Islet precursor cell (in vitro differentiated cells): ENCODE data around the gene ITGA6.
A peak's percentile ranks its signal among the peaks of the same experiment; 100 is the strongest.

Experiments
- DNase-seq: peaks from one replicate; pipeline ENCODE4 v3.0.0-alpha.2; 2018

ITGA6 gene

DNA sequence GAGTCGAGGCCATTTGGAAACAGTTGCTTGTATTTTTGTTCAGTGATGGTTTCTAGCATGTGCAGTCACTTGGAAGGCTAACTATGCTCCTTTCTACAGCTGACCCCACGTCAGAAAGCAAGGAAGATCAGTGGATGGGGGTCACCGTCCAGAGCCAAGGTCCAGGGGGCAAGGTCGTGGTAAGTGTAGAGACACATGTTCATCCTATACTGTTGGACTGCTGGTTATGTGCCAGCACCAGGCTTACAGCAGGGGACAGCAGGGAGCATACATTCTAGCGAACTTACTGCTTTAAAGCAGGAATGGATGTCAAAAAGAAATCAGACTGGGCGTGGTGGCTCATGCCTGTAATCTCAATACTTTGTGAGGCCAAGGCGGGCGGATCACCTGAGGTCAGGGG lies 40.0 kb downstream of the ITGA6 start:
- DNase-seq: no peak

DNA sequence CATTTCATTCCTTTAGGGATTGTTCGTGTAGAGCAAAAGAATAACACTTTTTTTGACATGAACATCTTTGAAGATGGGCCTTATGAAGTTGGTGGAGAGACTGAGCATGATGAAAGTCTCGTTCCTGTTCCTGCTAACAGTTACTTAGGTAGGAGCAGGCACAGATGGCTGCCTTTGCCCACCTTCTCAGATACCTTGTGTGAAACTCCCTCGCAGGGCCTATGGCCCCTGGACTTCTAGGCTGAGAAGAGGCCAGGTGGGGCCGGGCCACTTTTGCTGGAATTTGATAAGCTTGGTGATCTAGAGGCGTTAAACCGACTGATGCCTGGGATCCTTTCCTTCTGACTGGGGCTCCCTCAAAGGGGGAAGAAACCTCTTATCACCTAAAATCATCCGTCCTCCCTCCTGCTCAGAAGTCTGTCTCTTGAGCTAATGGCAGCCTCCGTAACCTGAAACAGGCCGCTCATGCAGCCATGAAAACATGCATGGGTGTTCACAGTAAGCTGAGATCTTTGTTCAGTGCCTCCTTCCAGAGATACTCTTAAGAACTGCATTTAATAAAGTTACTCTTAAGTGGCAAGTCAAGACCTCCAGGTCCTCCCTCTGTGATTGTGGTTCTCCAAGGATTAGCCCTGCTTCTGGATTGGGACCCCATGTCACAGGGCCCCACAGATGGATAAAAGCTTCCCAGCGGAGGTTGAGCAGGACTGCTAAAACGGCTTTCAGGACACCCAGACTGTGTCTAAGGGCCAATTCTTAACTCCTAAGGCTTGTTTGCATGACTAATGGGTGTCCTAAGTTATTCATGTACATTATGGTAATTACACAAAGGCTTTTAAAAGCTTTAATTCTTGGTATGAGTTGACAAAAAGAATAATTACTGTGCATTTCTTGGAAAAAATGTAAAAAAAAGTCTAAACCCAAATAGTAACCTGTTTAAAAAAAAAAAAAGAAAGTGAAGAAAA lies 43.9 kb downstream of the ITGA6 start:
- DNase-seq: peak; percentile 36

DNA sequence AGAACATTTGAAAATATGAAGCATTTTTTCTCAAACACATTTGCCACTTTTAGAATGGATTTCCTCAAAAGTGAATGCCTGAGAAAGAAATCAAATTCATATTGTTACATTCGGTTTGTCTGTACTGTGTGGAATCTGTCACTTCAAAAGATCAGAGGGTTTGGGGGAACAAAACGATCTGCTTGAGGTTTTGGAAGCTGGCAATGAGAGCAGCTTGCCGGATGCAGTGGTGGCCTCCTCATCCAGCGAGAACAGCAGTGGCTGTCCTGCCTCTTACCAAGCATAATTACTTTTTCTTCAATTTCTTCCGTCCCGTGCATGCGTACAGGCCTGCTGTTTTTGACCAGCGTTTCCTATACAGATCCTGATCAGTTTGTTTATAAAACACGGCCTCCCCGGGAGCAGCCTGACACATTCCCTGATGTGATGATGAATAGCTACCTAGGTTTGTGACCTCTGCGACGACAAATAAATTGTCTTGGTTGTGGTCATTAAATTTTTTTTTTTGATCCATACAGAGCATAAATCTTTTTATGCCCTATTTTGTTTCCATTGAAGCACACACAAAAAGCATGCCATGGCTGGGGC lies 45.2 kb downstream of the ITGA6 start:
- DNase-seq: no peak

DNA sequence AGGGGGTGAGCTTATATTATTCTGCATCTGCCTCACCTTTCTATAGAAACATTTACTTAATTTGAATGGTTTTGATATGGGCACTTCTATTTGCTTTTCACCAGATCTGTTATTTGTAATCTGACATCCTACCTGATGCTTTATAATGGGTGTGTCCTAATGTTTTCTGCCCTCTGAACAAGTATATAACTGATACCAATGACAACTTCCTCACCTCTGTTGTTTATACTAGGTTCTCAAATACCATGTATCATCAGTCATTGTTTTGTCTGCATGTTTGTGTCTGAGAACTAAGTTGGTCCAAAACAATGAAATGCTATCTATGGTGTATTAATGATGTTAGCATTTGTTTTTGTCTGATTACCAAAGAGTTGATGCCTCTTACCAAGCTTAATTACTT lies 45.8 kb downstream of the ITGA6 start:
- DNase-seq: no peak

DNA sequence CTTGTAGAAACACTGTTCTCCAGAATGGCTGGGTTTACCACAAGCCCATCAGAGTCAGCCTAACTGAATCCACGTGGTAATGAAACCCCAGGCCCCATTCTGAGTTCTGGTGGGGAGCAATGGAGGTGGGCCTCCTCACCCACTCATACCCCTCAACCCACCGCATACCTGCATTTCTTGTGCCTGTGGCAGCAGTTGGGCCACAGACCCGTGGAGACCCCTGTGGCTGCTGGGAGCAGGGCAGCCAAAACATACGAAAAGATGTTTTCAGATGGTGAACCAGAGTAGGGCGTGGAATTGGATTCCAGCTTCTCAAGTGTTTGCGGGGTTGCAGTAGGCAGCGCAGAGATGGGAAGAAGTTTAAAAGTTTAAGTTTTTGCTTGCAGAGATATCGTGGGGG lies 51.0 kb downstream of the ITGA6 start:
- no peak for DNase-seq

DNA sequence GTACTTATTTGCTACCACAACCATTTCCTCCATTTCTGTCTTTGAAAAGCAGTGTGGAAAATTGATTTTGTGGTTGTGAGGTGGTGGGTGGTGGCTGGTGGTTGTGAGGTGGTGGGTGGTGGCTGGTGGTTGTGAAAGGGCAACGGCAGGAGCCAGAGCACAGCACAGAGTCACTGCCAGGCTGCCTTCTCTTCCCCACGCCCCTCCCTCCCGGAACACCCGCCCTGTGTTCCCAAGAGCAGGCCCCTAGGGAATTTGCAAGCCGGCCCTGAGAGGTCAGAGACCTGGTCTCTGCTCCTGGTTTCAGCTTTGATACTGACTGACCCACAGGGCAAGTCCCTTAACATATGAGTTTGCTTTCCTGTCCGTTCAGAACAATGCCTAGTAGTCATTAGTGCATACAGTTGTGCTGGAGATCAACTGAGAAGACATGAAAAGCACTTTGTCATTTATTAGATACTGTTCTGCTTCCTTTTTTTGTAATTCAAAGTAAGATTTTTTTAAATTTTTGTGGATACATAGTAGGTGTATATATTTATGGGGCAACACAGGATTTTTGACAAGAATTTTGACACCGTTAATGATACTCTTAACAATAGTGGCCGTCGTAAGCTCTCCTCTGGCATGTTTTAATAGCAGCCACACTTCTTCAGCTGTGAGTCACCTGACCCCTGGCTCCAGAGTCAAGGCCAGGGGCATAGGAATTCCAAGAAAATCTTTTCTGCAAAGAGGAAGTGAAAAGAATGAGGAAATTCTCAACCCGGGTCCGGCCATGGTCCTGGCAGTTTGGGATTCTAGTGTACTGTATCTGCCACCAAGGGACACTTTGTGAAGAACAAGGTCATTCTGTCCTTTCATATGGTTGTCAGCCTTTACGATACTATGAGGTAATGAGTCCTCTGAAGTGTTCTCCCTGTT lies 53.2 kb downstream of the ITGA6 start:
- DNase-seq: peak; percentile 92

DNA sequence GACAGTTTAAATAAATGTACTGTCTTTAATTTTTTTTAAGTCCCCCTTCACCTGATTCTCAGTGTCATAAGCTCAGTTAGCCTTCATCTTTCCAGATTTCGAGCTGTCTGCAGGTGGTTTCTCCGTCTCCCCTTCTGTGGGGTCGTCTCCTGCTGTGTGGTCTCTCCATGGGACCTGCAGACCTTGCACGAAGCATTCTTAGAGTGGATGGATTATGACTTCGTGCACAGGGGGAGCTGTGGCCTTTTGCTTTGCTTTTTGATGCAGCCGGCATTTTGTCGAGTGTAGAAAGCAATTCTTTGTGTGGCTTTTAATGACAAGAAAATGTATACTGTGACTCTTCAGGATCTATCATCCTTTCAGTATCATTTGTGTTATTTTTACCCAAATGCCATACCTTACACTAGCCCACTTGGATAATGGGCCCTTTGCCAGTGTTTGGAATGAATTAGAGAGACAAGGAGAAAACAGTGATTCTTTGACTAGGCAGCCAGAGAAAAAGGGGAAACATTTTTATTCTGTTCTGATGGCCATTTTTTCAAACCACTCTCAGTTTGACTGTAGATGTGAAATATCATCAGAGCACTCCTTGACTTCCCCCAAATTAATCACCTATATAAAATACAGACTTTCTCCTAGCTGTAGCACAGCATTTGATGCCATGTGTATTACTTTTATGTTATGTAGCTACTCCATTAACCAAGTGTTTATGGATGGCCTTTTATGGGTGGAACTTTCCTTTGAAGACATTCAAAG lies 54.3 kb downstream of the ITGA6 start:
- DNase-seq: no peak

DNA sequence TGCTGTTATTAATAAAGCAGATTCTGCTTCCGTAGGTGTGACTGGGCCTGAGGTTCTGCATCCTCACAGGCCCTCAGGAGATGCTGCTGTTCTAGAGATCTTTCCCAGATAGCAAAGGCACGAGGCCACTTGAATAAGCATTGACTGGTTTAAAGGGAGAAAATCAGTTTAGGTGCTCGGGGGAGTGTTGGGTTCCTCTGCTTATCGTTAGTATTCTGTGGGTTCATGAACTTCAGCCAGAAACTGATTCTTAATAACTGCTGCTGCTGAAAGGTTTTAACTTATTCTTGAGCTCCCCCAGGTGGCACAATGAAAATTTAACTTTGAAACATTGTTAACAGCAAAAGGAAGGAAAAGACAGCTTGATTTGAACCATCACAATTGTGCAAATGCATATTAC lies 56.9 kb downstream of the ITGA6 start:
- DNase-seq: no peak

DNA sequence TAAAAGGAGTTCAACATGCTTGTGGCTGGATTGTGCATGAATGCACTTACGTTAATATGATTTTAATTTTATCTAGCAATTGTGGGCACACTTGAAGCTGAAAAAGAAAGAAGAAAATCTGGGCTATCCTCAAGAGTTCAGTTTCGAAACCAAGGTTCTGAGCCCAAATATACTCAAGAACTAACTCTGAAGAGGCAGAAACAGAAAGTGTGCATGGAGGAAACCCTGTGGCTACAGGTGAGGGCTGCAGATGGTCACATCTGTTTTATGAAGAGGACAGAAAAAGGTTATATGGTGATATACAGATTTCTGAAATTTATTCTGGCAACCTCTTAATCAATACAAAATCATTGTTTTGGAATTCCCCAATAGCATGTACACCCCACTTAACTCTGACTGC lies 57.3 kb downstream of the ITGA6 start:
- DNase-seq: no peak

DNA sequence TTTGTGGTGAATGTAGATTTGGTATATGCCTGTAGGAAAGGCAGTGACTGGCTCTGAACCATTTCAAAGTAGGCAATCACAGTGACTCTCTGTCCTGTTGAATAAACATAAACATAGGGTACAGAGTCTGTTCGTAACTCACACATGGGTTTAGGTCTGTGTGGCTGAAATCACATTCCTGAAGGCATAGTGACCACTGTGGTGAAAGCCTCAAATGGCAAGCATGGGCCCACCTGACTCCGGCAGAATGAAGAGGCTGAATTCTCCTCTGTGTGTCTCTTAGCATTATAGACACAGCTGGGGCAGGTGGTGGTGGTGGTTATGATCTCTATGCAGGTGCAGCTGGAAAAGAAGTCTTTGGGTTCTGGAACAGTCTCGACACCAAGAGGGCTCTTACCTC lies 61.2 kb downstream of the ITGA6 start:
- DNase-seq: no peak

DNA sequence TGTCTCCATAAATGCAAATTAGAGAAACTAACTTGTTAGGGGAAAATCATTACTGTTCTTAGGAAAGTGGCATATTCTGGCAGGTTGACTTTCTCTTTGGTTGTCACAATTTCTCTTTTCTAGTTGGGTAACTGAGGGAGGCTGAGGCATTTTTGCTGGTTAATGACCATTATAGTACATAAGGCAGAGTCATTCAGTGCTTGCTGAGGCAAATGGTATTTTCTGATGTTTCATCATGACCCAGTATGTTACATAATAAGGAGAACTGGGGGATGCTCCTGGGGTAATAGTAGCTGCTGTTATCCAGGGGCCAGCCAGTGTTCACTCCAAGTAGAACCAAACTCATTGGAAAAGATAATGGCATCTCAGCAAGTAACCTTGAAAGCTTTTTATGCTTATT lies 62.3 kb downstream of the ITGA6 start:
- no peak for DNase-seq

DNA sequence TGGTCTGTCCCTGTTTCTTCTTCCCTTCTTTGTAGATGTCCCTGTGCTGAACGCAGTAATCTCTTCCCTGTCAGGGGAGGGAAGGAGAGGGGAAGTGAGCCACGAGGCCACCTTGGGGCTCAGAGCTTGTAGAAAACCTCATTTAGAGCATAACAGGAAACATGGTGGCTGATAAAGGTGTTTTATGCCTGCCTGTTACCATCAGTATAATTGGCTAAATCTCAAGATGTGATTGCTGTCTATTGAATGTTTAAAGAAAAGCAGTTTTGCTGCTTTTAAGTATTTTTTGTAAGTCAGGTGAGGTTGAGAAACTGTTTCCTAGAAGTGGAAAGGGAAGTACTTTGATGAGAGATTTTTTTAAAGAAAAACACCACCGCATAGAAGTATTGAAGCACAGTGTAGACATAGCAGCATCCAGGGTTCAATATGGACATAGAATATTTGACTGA lies 68.8 kb downstream of the ITGA6 start:
- DNase-seq: no peak

DNA sequence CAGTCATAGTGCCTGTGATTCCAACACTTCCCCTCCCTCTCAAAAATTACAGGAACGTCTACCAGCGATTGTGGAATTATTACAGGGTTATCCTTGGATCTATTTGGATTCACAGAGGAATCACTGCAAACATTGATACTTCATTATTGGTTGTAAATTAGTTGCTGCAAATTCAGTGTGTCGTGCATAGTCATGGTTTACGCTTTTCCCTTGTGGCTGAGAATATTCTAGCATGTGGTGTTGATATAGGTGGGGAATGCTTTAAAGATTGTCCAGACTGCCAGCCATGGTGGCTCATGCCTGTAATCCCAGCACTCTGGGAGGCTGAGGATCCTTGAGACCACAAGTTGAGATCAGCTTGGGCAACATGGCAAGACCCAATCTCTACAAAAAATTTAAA lies 79.8 kb downstream of the ITGA6 start:
- DNase-seq: no peak

DNA sequence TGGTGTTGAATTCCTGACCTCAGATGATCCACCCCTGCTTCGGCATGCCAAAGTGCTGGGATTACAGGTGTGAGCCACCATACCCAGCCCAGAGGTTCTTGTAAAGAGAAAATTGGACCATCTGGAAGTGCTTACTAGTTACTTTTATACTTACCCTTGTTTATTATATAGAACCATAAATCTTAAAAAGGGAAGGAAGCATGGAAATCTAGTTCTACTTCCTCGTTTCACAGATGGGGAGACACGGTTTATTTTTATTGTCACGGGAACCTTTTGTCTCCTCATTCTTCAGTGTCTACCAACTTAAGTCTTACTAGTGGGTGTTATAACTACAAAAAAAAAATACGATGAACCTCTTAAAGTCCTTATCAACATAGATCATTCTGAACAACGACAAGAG lies 82.7 kb downstream of the ITGA6 start:
- DNase-seq: no peak

DNA sequence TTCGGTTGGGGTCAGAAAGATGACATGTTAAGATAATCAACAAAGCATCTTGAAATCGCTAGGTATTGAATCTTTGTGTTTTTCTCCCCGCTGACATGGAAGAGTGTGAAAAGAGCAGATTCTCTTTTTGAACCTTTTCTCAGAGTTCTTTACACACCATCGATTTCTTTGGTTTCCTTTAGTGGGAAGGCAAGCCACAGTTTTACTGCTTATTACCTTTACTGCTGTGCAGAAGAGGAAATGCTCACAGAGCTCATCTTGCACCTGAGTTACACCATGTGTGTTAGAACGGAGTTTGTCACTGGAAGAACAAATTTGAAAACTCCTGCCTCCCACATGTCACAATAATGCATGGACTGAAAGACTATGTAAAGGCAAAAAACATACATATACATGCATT lies 83.2 kb downstream of the ITGA6 start:
- DNase-seq: no peak

DNA sequence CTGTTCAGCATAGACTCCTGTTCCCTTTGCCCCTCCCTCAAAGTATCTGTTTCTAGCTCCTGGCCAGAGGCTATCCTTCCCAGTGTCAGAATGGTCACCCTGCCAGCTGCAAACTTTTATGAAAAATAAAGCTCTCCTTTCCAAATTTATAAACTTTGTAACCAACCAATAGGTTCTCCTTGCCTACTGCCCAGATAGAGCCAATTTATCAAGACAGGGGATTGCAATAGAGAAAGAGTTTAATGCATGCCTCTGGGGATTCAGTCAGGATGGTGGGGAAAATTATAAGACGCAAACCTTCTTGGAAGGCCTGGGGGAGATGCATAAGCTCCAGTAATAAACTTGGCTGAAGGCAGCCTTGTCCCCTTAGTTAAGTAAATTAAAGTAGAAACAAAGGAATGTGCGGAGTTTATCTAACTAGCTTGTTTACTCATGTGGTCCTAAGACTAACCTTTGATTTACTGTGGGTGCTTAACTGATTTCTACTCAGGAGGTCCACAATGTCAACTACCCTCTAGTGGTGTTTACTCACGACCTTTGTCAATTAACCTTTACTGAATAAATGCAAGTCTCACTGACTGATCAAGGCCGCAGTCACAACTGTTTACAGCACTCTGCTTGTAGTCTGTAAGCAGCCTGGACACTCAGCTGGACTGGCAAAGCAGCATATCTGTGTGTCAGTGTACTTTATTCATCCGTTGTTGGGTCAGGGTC lies 85.6 kb downstream of the ITGA6 start:
- no peak for DNase-seq

DNA sequence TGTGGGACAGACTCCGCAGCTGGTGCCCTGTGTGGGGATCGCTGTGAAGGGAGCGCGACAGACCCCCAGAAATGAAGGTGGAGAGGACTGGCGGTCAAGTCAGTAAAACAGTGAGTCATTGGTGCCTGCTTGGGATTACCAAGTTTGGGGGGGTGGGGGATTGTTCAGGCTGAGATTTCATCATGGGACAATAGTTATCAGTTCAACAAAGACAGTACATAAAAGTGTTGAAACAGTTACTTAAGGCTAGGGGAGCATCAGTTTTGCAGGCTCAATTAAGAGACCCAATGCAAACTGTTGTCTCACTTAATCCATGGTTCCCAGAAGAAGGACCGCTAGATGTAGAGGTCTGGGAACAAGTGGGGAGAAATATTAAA lies 86.1 kb downstream of the ITGA6 start:
- no peak for DNase-seq

DNA sequence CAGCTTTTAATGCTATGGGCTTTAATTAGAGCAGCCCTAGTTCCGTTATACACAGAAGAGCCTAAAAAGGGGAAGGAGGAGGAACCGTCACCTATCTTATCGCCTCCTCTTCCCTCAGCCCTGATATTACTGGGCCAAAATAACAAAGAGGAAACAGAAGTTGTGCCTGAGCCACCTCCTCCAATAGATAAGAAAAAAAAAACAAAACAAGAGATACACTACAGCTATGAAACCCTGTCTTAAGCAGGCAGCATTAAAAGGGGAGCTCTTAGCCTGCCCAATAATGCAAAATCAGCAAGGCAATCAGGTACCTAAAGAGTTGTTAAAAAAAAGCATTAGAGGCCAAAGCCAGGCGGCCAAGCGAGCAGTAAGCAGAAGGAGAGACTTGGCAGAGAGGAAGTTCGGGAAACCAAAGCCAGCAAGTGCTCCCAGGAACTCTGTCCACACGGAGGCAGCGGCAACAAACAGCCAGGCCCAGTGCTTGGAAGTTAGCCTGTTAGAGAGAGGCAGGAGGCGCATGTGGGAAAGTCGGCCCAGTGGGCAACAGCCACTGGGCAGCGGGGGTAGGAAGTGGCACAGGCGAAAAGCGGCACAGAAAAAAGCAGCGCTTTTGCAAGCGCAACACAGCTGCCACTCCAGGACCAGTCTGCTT lies 86.7 kb downstream of the ITGA6 start:
- DNase-seq: no peak

DNA sequence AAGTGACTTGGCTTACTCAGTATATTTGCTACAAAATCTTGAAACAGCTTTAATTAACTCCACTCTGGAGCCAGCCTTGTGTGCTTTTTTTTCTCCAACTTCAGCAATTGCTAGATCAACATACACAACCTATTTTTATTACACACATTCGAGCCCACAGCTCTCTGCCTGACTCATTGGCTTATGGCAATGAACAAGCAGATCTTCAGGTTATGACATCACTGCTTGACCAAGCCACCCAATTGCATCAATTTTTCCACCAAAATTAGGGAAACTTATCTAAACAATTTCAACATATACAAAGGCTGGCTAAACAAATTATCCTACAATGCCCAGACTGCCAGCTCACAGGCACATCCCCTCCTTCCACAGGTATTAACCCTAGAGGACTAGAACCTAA lies 88.9 kb downstream of the ITGA6 start:
- DNase-seq: no peak

DNA sequence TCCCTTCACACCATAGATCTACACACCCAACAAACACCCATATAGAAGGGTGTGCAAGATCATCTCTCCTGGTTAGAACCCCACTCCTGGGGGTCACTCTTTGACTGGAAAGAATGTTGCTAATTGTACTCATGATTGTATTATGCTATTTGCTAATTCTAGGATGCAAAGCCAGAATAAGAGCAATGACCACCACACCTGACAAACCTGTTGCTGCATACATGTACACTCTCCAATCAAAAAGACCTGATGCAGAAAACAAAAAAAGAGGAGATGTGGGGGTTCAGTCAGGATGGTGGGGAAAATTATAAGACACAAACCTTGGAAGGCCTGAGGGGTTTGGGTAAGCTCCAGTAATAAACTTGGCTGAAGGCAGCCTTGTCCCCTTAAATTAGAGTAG lies 91.6 kb downstream of the ITGA6 start:
- no peak for DNase-seq

DNA sequence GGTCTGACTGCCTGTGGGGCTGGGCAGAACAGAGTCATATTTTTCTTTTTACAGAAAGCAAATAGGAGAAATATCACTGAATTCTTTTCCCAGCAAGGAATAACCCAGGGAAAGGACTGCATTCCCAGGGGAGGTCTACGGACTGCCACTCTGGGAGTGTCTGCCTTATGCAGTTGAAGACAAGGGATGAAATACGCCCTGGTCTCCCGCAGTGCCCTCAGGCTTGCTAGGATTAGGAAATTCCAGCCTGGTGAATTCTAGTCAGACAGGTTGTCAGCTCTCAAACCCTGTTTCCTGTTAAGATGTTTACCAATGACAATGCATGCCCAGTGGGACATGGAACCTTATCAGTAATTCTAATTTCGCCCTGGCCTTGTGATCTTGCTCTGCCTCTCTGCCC lies 98.2 kb downstream of the ITGA6 start:
- DNase-seq: no peak

DNA sequence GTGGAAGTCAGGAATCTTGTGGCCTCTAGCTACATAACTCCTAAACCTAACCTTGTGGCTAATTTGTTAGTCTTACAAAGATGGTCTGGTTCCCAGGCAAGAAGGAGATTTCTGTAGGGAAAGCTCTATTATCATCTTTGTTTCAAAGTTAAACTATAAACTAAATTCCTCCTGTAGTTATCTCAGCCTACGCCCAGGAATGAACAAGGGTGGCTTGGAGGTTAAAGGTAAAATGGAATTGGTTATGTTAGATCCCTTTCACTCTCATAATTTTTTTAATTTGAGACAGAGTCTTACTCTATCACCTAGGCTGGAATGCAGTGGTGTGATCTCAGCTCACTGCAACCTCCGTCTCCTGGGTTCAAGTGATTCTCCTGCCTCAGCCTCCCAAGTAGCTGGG lies 103.9 kb downstream of the ITGA6 start:
- no peak for DNase-seq
